ENCODE results near the gene ZCCHC14. TPM values are rescaled to one million over a fixed set of nuclear protein-coding genes. Genes with fewer than 3 reads are reported as not detected.

ZCCHC14 gene
- total and polyA plus RNA-seq, 10 of the 15 experiments (the other 5 are each of a cell fraction or from before 2014, with no cell fraction given) = 0.02 to 0.26 (median 0.05) TPM; not detected in 3

DNA sequence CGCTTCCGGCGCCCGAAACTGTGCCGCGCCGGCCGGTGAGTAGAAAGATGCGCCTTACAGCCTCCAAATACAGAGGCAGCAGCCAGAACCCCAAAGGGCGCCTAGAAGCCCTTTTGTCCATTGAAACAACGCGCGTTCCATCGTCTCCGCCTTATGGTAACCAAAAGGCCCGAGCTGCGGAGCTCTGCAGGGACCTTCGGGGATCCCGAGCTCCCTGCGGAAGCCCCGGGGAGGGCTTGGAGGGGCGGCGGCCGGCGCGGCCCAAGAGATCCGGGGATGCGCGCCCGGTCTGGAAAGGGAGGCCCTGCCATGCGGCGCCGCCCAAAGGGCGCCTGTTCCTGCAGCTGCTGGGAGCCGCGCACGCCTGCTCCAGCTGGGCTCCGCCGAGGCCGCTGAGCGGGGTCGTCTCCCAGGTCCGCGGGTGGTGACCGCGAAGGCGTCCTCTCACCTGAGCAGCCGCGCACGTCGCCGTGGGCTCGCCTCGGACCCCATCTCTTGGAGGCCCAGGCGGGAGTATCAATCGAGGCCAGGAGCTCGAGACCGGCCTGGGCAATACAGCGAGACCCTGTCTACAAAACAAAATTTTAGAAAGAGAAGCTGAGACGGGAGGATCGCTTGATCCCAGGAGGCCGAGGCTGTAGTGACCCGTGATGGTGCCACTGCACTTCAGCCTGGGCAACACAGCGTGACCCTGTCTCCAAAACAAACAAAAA is 108.5 kb downstream of the ZCCHC14 start (continued):
- TF ChIP-seq, protein P1, sequence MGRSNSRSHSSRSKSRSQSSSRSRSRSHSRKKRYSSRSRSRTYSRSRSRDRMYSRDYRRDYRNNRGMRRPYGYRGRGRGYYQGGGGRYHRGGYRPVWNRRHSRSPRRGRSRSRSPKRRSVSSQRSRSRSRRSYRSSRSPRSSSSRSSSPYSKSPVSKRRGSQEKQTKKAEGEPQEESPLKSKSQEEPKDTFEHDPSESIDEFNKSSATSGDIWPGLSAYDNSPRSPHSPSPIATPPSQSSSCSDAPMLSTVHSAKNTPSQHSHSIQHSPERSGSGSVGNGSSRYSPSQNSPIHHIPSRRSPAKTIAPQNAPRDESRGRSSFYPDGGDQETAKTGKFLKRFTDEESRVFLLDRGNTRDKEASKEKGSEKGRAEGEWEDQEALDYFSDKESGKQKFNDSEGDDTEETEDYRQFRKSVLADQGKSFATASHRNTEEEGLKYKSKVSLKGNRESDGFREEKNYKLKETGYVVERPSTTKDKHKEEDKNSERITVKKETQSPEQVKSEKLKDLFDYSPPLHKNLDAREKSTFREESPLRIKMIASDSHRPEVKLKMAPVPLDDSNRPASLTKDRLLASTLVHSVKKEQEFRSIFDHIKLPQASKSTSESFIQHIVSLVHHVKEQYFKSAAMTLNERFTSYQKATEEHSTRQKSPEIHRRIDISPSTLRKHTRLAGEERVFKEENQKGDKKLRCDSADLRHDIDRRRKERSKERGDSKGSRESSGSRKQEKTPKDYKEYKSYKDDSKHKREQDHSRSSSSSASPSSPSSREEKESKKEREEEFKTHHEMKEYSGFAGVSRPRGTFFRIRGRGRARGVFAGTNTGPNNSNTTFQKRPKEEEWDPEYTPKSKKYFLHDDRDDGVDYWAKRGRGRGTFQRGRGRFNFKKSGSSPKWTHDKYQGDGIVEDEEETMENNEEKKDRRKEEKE (IDR thresholded peaks at IDR 0.05) = no peak
- TF ChIP-seq ASH2L (IDR thresholded peaks at IDR 0.05; ENCODE audit: borderline replicate concordance, low read depth) (peak; percentile 95; the same call in 1 of the 2 replicates), RUNX3 (IDR thresholded peaks at IDR 0.05; ENCODE audit: low read length) (peak; percentile 37), BHLHE40 (IDR thresholded peaks at IDR 0.05; ENCODE audit: borderline replicate concordance in 1 of 2, low read depth in 2 of 2, low read length in 1 of 2) (peak in 1 of 2 experiments; percentile 48; a peak in 2 of 4 replicates), HDAC6 (IDR thresholded peaks at IDR 0.05; ENCODE audit: unreplicated experiment) (peak; percentile 27), FOXM1 (IDR thresholded peaks at IDR 0.05; ENCODE audit: low read depth, low read length) (no peak), EED (IDR thresholded peaks at IDR 0.05; ENCODE audit: low read depth) (peak; percentile 62), RELA (IDR thresholded peaks at IDR 0.05; ENCODE audit: borderline replicate concordance, partially characterized antibody) (peak; percentile 4), TCF12 (IDR thresholded peaks at IDR 0.05; ENCODE audit: low read depth, low read length) (peak; percentile 14), SMARCA5 (IDR thresholded peaks at IDR 0.05) (peak; percentile 73), IKZF1 (conservative IDR thresholded peaks at IDR 0.05) (peak; percentile 41), RCOR1 (conservative IDR thresholded peaks at IDR 0.05; ENCODE audit: low read depth, low read length) (0 out of 2 replicates have a peak, but pooled peaks have one; percentile 15)
- TF ChIP-seq, protein P2, sequence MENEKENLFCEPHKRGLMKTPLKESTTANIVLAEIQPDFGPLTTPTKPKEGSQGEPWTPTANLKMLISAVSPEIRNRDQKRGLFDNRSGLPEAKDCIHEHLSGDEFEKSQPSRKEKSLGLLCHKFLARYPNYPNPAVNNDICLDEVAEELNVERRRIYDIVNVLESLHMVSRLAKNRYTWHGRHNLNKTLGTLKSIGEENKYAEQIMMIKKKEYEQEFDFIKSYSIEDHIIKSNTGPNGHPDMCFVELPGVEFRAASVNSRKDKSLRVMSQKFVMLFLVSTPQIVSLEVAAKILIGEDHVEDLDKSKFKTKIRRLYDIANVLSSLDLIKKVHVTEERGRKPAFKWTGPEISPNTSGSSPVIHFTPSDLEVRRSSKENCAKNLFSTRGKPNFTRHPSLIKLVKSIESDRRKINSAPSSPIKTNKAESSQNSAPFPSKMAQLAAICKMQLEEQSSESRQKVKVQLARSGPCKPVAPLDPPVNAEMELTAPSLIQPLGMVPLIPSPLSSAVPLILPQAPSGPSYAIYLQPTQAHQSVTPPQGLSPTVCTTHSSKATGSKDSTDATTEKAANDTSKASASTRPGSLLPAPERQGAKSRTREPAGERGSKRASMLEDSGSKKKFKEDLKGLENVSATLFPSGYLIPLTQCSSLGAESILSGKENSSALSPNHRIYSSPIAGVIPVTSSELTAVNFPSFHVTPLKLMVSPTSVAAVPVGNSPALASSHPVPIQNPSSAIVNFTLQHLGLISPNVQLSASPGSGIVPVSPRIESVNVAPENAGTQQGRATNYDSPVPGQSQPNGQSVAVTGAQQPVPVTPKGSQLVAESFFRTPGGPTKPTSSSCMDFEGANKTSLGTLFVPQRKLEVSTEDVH (IDR thresholded peaks at IDR 0.05; ENCODE audit: low read depth, partially characterized antibody) = peak; percentile 34
- TF ChIP-seq, protein P3, sequence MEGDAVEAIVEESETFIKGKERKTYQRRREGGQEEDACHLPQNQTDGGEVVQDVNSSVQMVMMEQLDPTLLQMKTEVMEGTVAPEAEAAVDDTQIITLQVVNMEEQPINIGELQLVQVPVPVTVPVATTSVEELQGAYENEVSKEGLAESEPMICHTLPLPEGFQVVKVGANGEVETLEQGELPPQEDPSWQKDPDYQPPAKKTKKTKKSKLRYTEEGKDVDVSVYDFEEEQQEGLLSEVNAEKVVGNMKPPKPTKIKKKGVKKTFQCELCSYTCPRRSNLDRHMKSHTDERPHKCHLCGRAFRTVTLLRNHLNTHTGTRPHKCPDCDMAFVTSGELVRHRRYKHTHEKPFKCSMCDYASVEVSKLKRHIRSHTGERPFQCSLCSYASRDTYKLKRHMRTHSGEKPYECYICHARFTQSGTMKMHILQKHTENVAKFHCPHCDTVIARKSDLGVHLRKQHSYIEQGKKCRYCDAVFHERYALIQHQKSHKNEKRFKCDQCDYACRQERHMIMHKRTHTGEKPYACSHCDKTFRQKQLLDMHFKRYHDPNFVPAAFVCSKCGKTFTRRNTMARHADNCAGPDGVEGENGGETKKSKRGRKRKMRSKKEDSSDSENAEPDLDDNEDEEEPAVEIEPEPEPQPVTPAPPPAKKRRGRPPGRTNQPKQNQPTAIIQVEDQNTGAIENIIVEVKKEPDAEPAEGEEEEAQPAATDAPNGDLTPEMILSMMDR (IDR thresholded peaks at IDR 0.05 in 2 of 3, conservative IDR thresholded peaks at IDR 0.05 in 1 of 3; ENCODE audit: control insufficient read depth in 2 of 3, extremely low read depth in 1 of 3, insufficient read depth in 1 of 3, low read depth in 3 of 3, low read length in 3 of 3) = peak in 2 of 3 experiments; percentile 5 to 7; a peak in 1 of 6 replicates
